NCI-H128 (cell line): Measurements from ENCODE around the gene KIAA1755.

Experiments used
- DNase-seq: peaks from one replicate; lab custom pipeline; 2025; ENCODE audit not compliant: unreplicated experiment; lab: John Stamatoyannopoulos, UW

Gene KIAA1755

GRCh38 chr20:38208088-38208487 is 52.4 kb downstream of the KIAA1755 start:
- DNase-seq: no peak

- no peak for DNase-seq
Observed at GRCh38 chr20:38207621-38208020, 52.9 kb downstream of the KIAA1755 start.

- no peak for DNase-seq
Observed at GRCh38 chr20:38205001-38205400, 55.5 kb downstream of the KIAA1755 start.

GRCh38 chr20:38203981-38204357 is 56.6 kb downstream of the KIAA1755 start:
- no peak for DNase-seq

GRCh38 chr20:38203337-38203980 is 57.1 kb downstream of the KIAA1755 start:
- no peak for DNase-seq

- DNase-seq: no peak
Observed at GRCh38 chr20:38202982-38203293, 57.6 kb downstream of the KIAA1755 start.

GRCh38 chr20:38202153-38202981 is 58.2 kb downstream of the KIAA1755 start:
- no peak for DNase-seq

GRCh38 chr20:38201356-38201755 is 59.2 kb downstream of the KIAA1755 start:
- no peak for DNase-seq

- DNase-seq: no peak
Observed at GRCh38 chr20:38200646-38201045, 59.9 kb downstream of the KIAA1755 start.

- no peak for DNase-seq
Observed at GRCh38 chr20:38199501-38200390, 60.8 kb downstream of the KIAA1755 start.

GRCh38 chr20:38198238-38198861 is 62.2 kb downstream of the KIAA1755 start:
- no peak for DNase-seq

GRCh38 chr20:38197619-38198018 is 62.9 kb downstream of the KIAA1755 start:
- DNase-seq: no peak

- DNase-seq: no peak
Observed at GRCh38 chr20:38197217-38197616, 63.3 kb downstream of the KIAA1755 start.

GRCh38 chr20:38196592-38196991 is 63.9 kb downstream of the KIAA1755 start:
- DNase-seq: no peak

GRCh38 chr20:38196076-38196475 is 64.5 kb downstream of the KIAA1755 start:
- no peak for DNase-seq

GRCh38 chr20:38195521-38195920 is 65.0 kb downstream of the KIAA1755 start:
- DNase-seq: no peak

- DNase-seq: no peak
Observed at GRCh38 chr20:38194971-38195504, 65.5 kb downstream of the KIAA1755 start.

- DNase-seq: no peak
Observed at GRCh38 chr20:38193586-38194105, 66.9 kb downstream of the KIAA1755 start.

- DNase-seq: no peak
Observed at GRCh38 chr20:38192323-38192885, 68.1 kb downstream of the KIAA1755 start.

- DNase-seq: no peak
Observed at GRCh38 chr20:38191654-38192053, 68.9 kb downstream of the KIAA1755 start.
